Glomerular endothelial cell (primary cell): ENCODE data around the gene SEMA4D. TPM values are rescaled to one million over a fixed set of nuclear protein-coding genes. Genes with fewer than 3 reads are reported as not detected.
"Not testable (repeated sequence)": the region's sequence is repeated elsewhere in the genome, so short reads cannot be mapped to it uniquely, and the experiment has no call there.

ENCODE experiments used
- DNase-seq: peaks from one replicate; pipeline ENCODE4 v3.0.0-alpha.2; 2011; ENCODE audit warnings: low read depth, low spot score; ENCODE audit errors: extremely low read depth
- total RNA-seq: library from RNA; depleted of rRNA; stranded (reverse); fragments of >200 nt; gene quantifications from 2 replicates; pipeline ENCODE4 v1.2.3, GENCODE V29; 2015

SEMA4D gene
- total RNA-seq, 1 donor from 2014 or later = 5.6 TPM

DNA sequence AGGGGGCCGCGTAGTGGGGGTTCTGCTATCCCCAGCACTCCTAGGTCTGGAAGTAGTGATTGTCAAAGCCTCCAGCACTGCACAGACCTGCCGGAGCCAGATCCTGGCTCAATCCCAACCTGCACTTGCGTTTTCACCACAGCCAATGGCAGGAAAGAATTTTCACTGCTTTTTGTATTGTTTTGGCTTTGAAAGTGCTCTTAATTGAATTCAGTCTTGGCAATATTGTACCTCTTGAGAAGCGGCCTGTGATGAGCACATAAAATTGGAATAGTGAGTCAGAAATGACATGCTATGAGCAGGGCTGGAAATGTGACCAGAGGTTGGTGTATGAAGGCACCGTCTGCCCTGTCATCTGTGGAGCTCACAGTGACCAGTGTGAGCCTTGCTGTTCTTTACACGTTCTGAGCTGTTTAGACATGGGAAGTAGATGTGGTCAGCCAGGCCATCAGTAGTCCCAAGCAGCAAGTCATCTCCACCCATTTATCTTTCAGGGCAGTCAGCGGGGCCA lies 138.1 kb downstream of the SEMA4D start:
- DNase-seq = no peak

DNA sequence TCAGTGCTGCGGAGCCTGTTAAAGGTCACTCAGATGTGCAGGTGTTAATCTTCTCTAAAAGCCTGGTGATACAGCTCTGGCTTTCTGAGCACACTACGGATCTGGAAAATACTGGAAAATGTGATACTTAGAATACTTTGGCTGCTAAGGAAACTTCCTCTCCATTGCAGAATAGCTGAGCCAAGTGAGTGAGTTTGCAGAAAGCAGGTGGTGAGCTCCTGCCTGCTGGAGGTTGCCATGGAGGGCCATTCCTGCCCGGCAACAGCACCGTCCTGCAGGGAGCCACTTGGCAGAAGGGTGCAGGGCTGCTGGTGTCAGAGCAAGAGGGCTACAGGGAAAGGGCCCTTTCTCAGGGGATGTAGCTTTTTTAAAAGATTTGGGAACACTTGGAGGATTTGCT lies 138.9 kb downstream of the SEMA4D start:
- DNase-seq = no peak

DNA sequence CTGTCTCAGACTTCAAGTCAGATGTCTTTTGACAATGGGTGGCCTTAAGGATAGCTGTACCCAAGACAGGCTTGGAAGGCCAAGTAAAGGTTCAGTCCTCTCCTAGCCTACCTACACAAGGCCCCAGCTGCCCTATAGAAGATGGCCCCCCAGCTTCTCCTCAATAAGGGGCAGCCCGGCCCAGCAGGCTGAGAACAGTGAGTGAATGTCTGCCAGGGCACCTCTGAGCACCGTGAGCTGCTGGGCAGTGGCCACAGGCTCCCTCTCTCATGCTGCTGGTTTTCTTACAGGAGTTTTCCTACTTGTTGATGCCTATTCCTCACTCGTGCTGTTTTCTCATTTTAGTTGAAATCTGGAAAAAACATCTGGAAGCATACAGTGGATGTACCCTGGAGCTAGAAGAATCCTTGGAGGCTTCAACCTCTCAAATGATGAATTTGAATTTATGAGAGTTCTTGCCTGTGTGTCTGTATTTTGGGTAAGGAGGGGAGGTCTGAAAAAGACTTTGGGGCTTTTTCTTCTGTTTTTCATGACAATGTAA lies 139.5 kb downstream of the SEMA4D start:
- DNase-seq = no peak

GRCh38 chr9:89357331-89358197 lies 140.3 kb downstream of the SEMA4D start:
- DNase-seq = no peak

DNA sequence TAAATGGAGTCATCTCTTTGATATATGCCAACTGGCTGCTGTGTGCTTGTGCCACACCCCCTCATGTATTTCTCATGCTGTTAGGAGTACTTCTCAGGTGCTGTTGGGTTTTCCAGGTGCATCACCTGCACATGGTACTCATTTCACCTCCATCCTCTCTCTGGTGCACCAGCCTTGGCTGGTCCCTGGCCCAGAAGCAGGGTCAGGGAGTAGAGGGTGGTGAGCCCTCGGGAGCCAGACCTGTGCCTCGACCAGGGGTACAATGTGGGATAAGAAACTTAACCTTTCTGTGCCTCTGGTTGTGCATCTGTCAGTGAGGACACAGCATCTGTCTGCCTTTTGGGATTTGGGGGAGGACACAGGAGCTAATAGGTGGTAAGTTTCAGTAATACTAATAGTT lies 141.1 kb downstream of the SEMA4D start:
- no peak for DNase-seq

DNA sequence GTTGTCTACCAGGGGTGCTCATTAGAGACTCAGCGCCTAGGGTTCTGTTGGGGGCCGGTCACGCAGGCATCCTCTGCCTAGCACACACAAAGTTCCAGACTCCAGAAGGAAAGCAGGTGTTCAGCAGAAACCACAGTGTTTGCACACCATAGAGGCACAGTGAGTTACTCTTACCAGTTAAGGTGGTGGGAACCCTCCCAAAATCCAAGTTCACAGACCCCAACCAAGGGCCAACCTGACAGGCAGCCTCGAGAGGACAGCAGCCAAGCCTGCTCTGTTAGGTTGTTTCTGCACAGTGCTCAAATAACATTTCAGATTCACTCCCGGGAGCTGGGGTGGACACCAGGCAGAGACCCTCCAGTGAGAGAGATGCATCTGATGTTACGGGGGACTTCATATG lies 143.4 kb downstream of the SEMA4D start:
- no peak for DNase-seq

GRCh38 chr9:89353989-89354388 lies 143.9 kb downstream of the SEMA4D start:
- no peak for DNase-seq

DNA sequence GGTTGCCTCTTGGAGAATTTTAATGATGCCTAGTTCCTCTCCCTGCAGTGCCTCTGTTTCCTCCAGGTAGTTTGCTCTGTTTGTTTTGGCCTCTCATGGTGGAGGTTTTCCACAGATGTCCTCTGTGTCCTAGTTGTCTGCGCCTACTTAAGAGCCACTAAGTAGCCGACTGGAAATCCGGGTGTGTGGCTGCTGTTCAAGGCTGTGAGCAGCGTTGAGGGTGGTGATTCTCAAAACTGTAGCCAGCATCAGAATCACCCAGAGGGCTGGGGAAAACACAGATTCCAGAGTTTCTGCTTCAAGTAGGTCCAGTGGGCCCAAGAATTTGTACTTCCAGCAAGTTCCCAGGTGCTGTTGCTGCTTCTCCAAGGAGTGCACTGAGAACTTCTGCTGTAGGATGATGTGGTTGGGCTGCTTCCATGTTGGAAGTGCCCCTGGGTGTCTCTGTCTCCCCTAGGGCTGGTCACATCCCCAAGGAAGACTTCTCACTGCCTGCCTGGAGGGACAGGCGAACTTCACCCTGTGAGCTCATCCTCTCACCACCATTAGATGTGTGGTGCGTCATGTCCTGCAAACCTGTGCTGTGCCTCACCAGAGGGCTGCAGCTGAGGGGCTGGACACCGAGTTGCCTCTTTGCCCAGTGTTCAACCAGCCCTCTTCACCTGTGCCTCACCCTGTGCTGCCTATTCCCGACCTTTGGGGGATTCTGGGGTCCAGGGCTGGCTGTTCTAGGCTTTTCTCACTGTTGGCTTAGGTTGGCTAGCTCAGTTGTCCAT lies 144.9 kb downstream of the SEMA4D start:
- DNase-seq = no peak

DNA sequence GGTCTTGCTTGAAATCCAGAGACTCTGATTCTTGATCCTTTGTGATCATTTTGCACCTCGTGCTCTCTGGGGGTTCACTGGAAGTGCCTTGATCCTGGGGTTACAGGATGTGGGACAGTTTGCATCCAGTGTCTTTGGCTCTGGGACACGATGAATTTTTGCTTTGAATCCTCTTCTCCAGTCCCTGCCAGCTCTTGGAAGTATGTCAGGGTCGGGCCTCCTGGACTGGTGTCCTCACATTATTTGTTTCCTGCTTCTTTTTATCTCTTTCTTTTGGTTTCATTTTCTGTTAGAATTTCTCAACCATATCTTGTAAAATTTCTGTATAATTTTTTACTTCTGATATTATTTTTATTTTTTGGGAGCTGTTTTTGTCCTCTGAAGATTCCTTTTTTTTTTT lies 145.5 kb downstream of the SEMA4D start:
- DNase-seq = no peak

DNA sequence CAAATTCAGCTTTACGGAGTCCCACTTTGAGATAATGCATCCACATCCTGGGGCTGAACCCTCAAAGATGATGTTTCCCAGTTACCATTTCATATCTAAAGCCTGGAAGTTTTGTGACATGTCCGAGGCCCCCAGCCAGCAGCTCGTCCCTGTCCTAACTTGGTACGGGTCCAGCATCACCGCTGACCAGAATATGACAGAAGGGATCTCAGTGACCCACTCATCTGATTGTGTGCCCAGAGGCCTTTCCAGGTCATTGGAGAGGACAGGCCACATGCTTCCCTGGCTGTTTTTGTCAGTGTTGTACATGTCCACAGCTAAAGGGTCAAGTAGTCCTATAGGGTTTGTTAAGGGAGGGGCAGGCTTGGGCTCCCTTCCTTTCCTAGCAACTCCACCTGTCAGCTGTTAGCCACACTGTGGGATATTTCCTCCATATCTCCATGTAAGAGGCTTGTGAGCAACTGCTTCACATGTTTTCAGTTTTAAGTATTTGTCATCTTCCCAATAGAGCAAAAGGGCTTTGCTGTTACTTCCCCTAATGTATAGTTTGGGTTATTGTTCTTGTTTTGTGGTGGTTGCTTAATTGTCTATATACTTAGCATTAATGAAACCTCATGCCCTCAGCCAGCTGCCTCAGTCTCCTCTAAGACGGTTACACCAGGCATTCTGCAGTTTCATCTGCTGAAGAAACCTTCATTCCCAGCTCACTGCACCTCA lies 146.2 kb downstream of the SEMA4D start:
- no peak for DNase-seq

- no peak for DNase-seq
These were observed 146.8 kb downstream of the SEMA4D start for GRCh38 chr9:89350988-89351557.

- no peak for DNase-seq
These were observed 148.3 kb downstream of the SEMA4D start for GRCh38 chr9:89349607-89350006.

DNA sequence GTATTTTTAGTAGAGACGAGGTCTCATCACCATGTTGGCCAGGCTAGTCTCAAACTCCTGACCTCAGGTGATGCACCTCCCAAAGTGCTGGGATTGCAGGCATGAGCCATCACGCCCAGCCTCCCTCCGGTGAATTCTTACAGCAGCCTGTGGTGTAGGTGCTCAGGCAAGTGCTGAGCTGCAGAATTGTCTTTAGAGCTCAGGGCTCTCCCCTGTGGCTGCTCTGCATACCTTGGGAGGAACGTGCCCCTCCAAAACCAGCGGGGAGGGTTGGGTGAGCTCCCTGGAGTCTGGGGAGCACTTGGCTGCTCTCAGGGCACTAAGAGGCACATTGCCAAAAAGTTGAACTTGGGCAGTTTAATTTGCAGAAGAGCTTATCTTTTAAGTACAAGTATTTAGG lies 150.3 kb downstream of the SEMA4D start:
- no peak for DNase-seq

GRCh38 chr9:89346696-89347095 lies 151.2 kb downstream of the SEMA4D start:
- DNase-seq = no peak

GRCh38 chr9:89345476-89345875 lies 152.4 kb downstream of the SEMA4D start:
- no peak for DNase-seq

DNA sequence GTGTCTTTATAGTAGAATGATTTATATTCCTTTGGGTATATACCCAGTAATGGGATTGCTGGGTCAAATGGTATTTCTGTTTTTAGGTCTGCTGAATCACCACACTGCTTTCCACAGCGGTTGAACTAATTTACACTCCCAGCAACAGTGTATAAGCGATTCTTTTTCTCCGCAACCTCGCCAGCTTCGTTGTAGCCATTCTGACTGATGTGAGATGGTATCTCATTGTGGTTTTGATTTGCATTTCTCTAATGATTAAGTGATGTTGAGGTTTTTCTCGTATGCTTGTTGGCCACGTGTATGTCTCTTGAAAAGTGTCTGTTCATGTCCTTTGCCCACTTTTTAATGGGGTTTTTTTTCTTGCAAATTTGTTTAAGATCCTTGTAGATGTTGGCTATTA lies 154.1 kb downstream of the SEMA4D start:
- DNase-seq = not testable (repeated sequence)

DNA sequence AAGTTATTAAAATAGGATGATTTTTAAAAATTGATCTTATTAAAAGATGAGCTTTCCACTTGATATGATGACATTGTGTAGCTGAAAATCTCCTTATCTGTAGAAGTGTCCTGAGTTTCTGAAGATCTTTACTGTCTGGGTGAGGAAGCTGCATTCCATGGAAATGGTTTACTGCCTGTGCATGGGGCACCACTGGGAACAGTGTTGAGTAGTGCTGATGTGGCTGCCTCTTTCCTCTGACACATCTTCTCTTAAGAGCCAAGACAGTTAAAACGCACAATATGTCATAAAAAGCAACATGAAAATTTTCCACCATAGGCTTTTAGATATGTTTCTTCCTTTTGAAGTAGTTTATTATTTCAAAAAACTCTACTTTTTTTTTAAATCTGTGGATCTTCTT lies 155.0 kb downstream of the SEMA4D start:
- DNase-seq = no peak

- DNase-seq = no peak
These were observed 155.7 kb downstream of the SEMA4D start for GRCh38 chr9:89342213-89342612.

- DNase-seq = no peak
These were observed 157.6 kb downstream of the SEMA4D start for GRCh38 chr9:89340332-89340731.

- DNase-seq = no peak
These were observed 158.1 kb downstream of the SEMA4D start for GRCh38 chr9:89339807-89340206.

- no peak for DNase-seq
These were observed 167.4 kb downstream of the SEMA4D start for GRCh38 chr9:89330513-89330912.
